ENCODE measurements around the gene RAP1GAP2.

The RAP1GAP2 gene

GRCh38 chr17:2874189-2874686 is 78.0 kb downstream of the RAP1GAP2 start:
- Histone ChIP-seq H3K9me3 (ENCODE audit: severe bottlenecking) (no peaks in the 10 kb centered on the region), H3K27me3 (ENCODE audit: insufficient read depth, low read depth, severe bottlenecking) (no peaks in the 10 kb centered on the region), H3K4me3 (ENCODE audit: low read depth, low read length) (no peak overlapping the region), H3K27ac (no peak overlapping the region), H3K36me3 (peaks cover 10% of the 10 kb centered on the region; the same call in 1 of the 2 replicates)
- no peak for DNase-seq
- TF ChIP-seq CTCF (IDR thresholded peaks at IDR 0.05; ENCODE audit: low read depth, low read length): no peak

GRCh38 chr17:2875608-2876007 is 79.4 kb downstream of the RAP1GAP2 start:
- H3K9me3 ChIP-seq (ENCODE audit: severe bottlenecking): no peaks in the 10 kb centered on the region
- no peak overlapping the region for H3K27ac ChIP-seq
- TF ChIP-seq CTCF (IDR thresholded peaks at IDR 0.05; ENCODE audit: low read depth, low read length): no peak
- no peak overlapping the region for H3K4me3 ChIP-seq (ENCODE audit: low read depth, low read length)
- no peak for DNase-seq
- H3K36me3 ChIP-seq: peaks cover 10% of the 10 kb centered on the region; the same call in 1 of the 2 replicates
- no peaks in the 10 kb centered on the region for H3K27me3 ChIP-seq (ENCODE audit: insufficient read depth, low read depth, severe bottlenecking)

GRCh38 chr17:2876467-2876866 is 80.2 kb downstream of the RAP1GAP2 start:
- Histone ChIP-seq H3K9me3 (ENCODE audit: severe bottlenecking) (no peaks in the 10 kb centered on the region), H3K27me3 (ENCODE audit: insufficient read depth, low read depth, severe bottlenecking) (no peaks in the 10 kb centered on the region), H3K36me3 (peaks cover 10% of the 10 kb centered on the region; the same call in 1 of the 2 replicates), H3K4me3 (ENCODE audit: low read depth, low read length) (no peak overlapping the region), H3K27ac (no peak overlapping the region)
- no peak for DNase-seq
- no peak for TF ChIP-seq CTCF (IDR thresholded peaks at IDR 0.05; ENCODE audit: low read depth, low read length)

GRCh38 chr17:2878751-2879254 is 82.6 kb downstream of the RAP1GAP2 start:
- no peaks in the 10 kb centered on the region for H3K27me3 ChIP-seq (ENCODE audit: insufficient read depth, low read depth, severe bottlenecking)
- TF ChIP-seq CTCF (IDR thresholded peaks at IDR 0.05; ENCODE audit: low read depth, low read length): no peak
- no peak for DNase-seq
- no peaks in the 10 kb centered on the region for H3K9me3 ChIP-seq (ENCODE audit: severe bottlenecking)
- H3K27ac ChIP-seq: no peak overlapping the region
- peaks cover 10% of the 10 kb centered on the region; the same call in 1 of the 2 replicates for H3K36me3 ChIP-seq
- H3K4me3 ChIP-seq (ENCODE audit: low read depth, low read length): no peak overlapping the region

GRCh38 chr17:2880050-2880449 is 83.8 kb downstream of the RAP1GAP2 start:
- Histone ChIP-seq H3K27me3 (ENCODE audit: insufficient read depth, low read depth, severe bottlenecking) (no peaks in the 10 kb centered on the region), H3K9me3 (ENCODE audit: severe bottlenecking) (no peaks in the 10 kb centered on the region), H3K27ac (no peak overlapping the region), H3K36me3 (peaks cover 6% of the 10 kb centered on the region; the same call in 1 of the 2 replicates), H3K4me3 (ENCODE audit: low read depth, low read length) (no peak overlapping the region)
- no peak for DNase-seq
- TF ChIP-seq CTCF (IDR thresholded peaks at IDR 0.05; ENCODE audit: low read depth, low read length): no peak

GRCh38 chr17:2881295-2881694 is 85.1 kb downstream of the RAP1GAP2 start:
- H3K4me3 ChIP-seq (ENCODE audit: low read depth, low read length): no peak overlapping the region
- H3K9me3 ChIP-seq (ENCODE audit: severe bottlenecking): no peaks in the 10 kb centered on the region
- no peaks in the 10 kb centered on the region for H3K27me3 ChIP-seq (ENCODE audit: insufficient read depth, low read depth, severe bottlenecking)
- H3K27ac ChIP-seq: no peak overlapping the region
- no peak for TF ChIP-seq CTCF (IDR thresholded peaks at IDR 0.05; ENCODE audit: low read depth, low read length)
- peaks cover 6% of the 10 kb centered on the region; the same call in 1 of the 2 replicates for H3K36me3 ChIP-seq
- no peak for DNase-seq
